Measurements from ENCODE around the gene C17orf113. TPM values are rescaled to one million over a fixed set of nuclear protein-coding genes. Genes with fewer than 3 reads are reported as not detected.

C17orf113 gene
- under 1 TPM; 0.32 to 0.96 TPM for total RNA-seq
- under 1 TPM; 0.50 to 0.74 TPM for polyA plus RNA-seq
- long read RNA-seq, donor 1, partial matches to known transcripts, result 0 of 1 reads
- long read RNA-seq, donor 1, other reads (novel, unspliced or antisense), result 1 of 1 reads
- long read RNA-seq, donor 2, partial matches to known transcripts, result 1 of 1 reads
- long read RNA-seq, donor 2, other reads (novel, unspliced or antisense), result 0 of 1 reads

- no peak within 1 kb of the TSS for H3K27ac ChIP-seq (ENCODE audit: low read depth in 1 of 2, low read length in 2 of 2)
- intact Hi-C loops (cut with DNase I), result no loop called here
Observed at GRCh38 chr17:42050393-42051012, at the start of gene C17orf113. TSS of gene C17orf113 (minus strand) at chr17:42050601. CDS start at chr17:42043376, 7,225 bp downstream.

GRCh38 chr17:42098730-42099399, 48.5 kb upstream of the C17orf113 start:
- no peak for DNase-seq
- H3K4me1 ChIP-seq (ENCODE audit: control insufficient read depth in 1 of 2, insufficient read depth in 2 of 2, low read length in 2 of 2), result no peaks in the 10 kb centered on the region
- ATAC-seq (ENCODE audit: low FRiP score), result no peak
- intact Hi-C loops (cut with DNase I), result no loop called here
- H3K4me3 ChIP-seq (ENCODE audit: low read length in 2 of 2), result no peak overlapping the region
- WGBS, 2 donors, result 69 to 70% methylated on average over 14 of the region's 14 CpGs
- no peaks in the 10 kb centered on the region for H3K9me3 ChIP-seq (ENCODE audit: control insufficient read depth, low read length)
- H3K27me3 ChIP-seq (ENCODE audit: control insufficient read depth in 1 of 2, insufficient read depth in 2 of 2, low read length in 1 of 2), result no peaks in the 10 kb centered on the region
- no peak overlapping the region for H3K27ac ChIP-seq (ENCODE audit: low read depth in 1 of 2, low read length in 2 of 2)
- no peaks in the 10 kb centered on the region for H3K36me3 ChIP-seq (ENCODE audit: control insufficient read depth in 1 of 2, insufficient read depth in 2 of 2, low read length in 1 of 2)

More at GRCh38 chr17:42050393-42051012, at the start of gene C17orf113:
- DNase-seq (peak; percentile 61 to 86), ATAC-seq (ENCODE audit: low FRiP score) (peak; percentile 72)
- no peaks in the 10 kb centered on the region for H3K36me3 ChIP-seq (ENCODE audit: control insufficient read depth in 1 of 2, insufficient read depth in 2 of 2, low read length in 1 of 2)
- H3K9me3 ChIP-seq (ENCODE audit: control insufficient read depth, low read length), result no peaks in the 10 kb centered on the region
- 1 to 2% methylated on average over 22 to 65 of the region's 65 CpGs for WGBS, 2 donors
- no peaks in the 10 kb centered on the region for H3K4me1 ChIP-seq (ENCODE audit: control insufficient read depth in 1 of 2, insufficient read depth in 2 of 2, low read length in 2 of 2)
- peak within 1 kb of the TSS; percentile 29 to 69 for H3K4me3 ChIP-seq (ENCODE audit: low read length in 2 of 2)
- H3K27me3 ChIP-seq (ENCODE audit: control insufficient read depth in 1 of 2, insufficient read depth in 2 of 2, low read length in 1 of 2), result no peaks in the 10 kb centered on the region

GRCh38 chr17:42097691-42098631, 47.6 kb upstream of the C17orf113 start, which contains the start of gene ZNF385C:
TSS of gene ZNF385C (minus strand) at chr17:42098473. CDS start at chr17:42063056, 35,417 bp downstream.
- ATAC-seq (ENCODE audit: low FRiP score), result no peak

DNA sequence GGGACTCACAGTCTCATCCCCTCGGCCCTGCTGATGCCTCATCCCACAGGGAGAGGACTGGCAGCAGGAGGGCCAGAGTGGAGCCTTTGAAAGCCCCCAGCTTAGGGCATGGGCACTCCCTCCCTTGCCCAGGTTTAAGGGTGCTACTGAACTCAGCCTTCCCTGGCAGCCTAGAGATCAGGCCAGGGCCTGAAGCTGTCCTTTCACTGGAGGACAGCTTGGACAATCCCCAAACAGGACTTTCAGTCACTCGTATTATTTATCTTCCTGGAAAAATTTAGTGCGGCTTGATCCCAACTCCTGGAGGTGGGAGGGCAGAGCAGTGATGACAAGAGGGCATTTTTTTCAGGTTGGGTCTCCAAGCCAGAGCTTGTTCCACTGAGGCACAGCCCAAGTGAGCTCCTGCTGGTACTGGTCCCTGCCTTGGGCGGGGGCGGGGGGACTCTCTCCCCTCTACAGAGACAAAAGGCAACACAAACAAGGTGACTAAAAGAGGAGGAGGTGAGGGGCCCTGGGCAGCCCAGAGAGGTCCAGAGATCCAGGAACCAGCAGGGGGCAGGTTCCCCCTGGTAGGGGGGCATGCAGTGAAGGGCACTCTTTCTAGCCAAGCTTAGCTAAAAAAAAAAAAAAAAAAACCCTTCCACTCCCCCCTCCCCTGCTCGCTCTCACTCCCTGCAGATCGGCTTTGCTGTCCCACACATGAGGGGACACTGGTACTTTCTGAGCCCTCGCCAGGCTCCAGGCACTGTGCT, 46.1 kb upstream of the C17orf113 start:
- Histone ChIP-seq H3K4me1 (ENCODE audit: control insufficient read depth in 1 of 2, insufficient read depth in 2 of 2, low read length in 2 of 2) (no peaks in the 10 kb centered on the region), H3K27me3 (ENCODE audit: control insufficient read depth in 1 of 2, insufficient read depth in 2 of 2, low read length in 1 of 2) (no peaks in the 10 kb centered on the region), H3K9me3 (ENCODE audit: control insufficient read depth, low read length) (no peaks in the 10 kb centered on the region), H3K4me3 (ENCODE audit: low read length in 2 of 2) (no peak overlapping the region), H3K36me3 (ENCODE audit: control insufficient read depth in 1 of 2, insufficient read depth in 2 of 2, low read length in 1 of 2) (no peaks in the 10 kb centered on the region), H3K27ac (ENCODE audit: low read depth in 1 of 2, low read length in 2 of 2) (no peak overlapping the region)
- DNase-seq (no peak), ATAC-seq (ENCODE audit: low FRiP score) (no peak)
- intact Hi-C loops (cut with DNase I), result no loop called here
- 47 to 49% methylated on average over 8 of the region's 8 CpGs for WGBS, 2 donors

More at GRCh38 chr17:42097691-42098631, 47.6 kb upstream of the C17orf113 start, which contains the start of gene ZNF385C:
- Histone ChIP-seq H3K9me3 (ENCODE audit: control insufficient read depth, low read length) (no peaks in the 10 kb centered on the region), H3K27ac (ENCODE audit: low read depth in 1 of 2, low read length in 2 of 2) (no peak within 1 kb of the TSS), H3K27me3 (ENCODE audit: control insufficient read depth in 1 of 2, insufficient read depth in 2 of 2, low read length in 1 of 2) (no peaks in the 10 kb centered on the region), H3K36me3 (ENCODE audit: control insufficient read depth in 1 of 2, insufficient read depth in 2 of 2, low read length in 1 of 2) (no peaks in the 10 kb centered on the region), H3K4me1 (ENCODE audit: control insufficient read depth in 1 of 2, insufficient read depth in 2 of 2, low read length in 2 of 2) (no peaks in the 10 kb centered on the region), H3K4me3 (ENCODE audit: low read length in 2 of 2) (no peak within 1 kb of the TSS)
- intact Hi-C loops (cut with DNase I), result no loop called here
- DNase-seq, result no peak
- 9 to 13% methylated on average over 47 to 52 of the region's 52 CpGs for WGBS, 2 donors

- Histone ChIP-seq H3K4me3 (ENCODE audit: low read length in 2 of 2) (no peak overlapping the region), H3K9me3 (ENCODE audit: control insufficient read depth, low read length) (no peaks in the 10 kb centered on the region), H3K4me1 (ENCODE audit: control insufficient read depth in 1 of 2, insufficient read depth in 2 of 2, low read length in 2 of 2) (no peaks in the 10 kb centered on the region), H3K36me3 (ENCODE audit: control insufficient read depth in 1 of 2, insufficient read depth in 2 of 2, low read length in 1 of 2) (no peaks in the 10 kb centered on the region), H3K27me3 (ENCODE audit: control insufficient read depth in 1 of 2, insufficient read depth in 2 of 2, low read length in 1 of 2) (no peaks in the 10 kb centered on the region), H3K27ac (ENCODE audit: low read depth in 1 of 2, low read length in 2 of 2) (no peak overlapping the region)
- ATAC-seq (ENCODE audit: low FRiP score) (no peak), DNase-seq (no peak)
- intact Hi-C loops (cut with DNase I), result no loop called here
- 87 to 89% methylated on average over 12 of the region's 12 CpGs for WGBS, 2 donors
Observed at GRCh38 chr17:42094375-42095069, 44.1 kb upstream of the C17orf113 start.

DNA sequence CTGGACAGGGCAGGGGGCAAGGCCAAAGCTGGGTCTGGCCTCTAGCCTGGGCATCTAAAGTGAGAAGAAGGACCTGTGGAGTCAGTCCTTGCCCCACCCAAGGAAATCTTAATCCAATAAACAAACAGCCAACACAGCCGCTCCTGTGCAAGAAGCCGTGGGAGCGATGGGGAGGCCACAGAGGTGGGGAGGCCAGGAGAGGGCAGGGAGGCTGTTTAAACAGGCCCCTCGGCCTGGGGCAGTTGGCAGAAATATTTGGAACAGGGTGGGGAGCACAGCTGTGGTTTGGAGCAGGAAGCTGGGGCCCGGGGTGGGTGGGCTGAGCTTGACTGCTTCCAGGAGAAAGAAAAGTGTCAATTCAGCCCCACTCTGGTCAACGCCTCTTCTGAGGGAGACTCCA, 42.5 kb upstream of the C17orf113 start:
- no peaks in the 10 kb centered on the region for H3K9me3 ChIP-seq (ENCODE audit: control insufficient read depth, low read length)
- no peak overlapping the region for H3K27ac ChIP-seq (ENCODE audit: low read depth in 1 of 2, low read length in 2 of 2)
- ATAC-seq (ENCODE audit: low FRiP score) (no peak), DNase-seq (no peak)
- H3K4me3 ChIP-seq (ENCODE audit: low read length in 2 of 2), result no peak overlapping the region
- H3K4me1 ChIP-seq (ENCODE audit: control insufficient read depth in 1 of 2, insufficient read depth in 2 of 2, low read length in 2 of 2), result no peaks in the 10 kb centered on the region
- H3K36me3 ChIP-seq (ENCODE audit: control insufficient read depth in 1 of 2, insufficient read depth in 2 of 2, low read length in 1 of 2), result no peaks in the 10 kb centered on the region
- H3K27me3 ChIP-seq (ENCODE audit: control insufficient read depth in 1 of 2, insufficient read depth in 2 of 2, low read length in 1 of 2), result no peaks in the 10 kb centered on the region
- 77% methylated on average over 6 of the region's 6 CpGs for WGBS, 2 donors
- intact Hi-C loops (cut with DNase I), result no loop called here

GRCh38 chr17:42090964-42091790, 40.8 kb upstream of the C17orf113 start:
- intact Hi-C loops (cut with DNase I), result no loop called here
- DNase-seq (no peak), ATAC-seq (ENCODE audit: low FRiP score) (no peak)
- Histone ChIP-seq H3K9me3 (ENCODE audit: control insufficient read depth, low read length) (no peaks in the 10 kb centered on the region), H3K27ac (ENCODE audit: low read depth in 1 of 2, low read length in 2 of 2) (no peak overlapping the region), H3K36me3 (ENCODE audit: control insufficient read depth in 1 of 2, insufficient read depth in 2 of 2, low read length in 1 of 2) (no peaks in the 10 kb centered on the region), H3K4me1 (ENCODE audit: control insufficient read depth in 1 of 2, insufficient read depth in 2 of 2, low read length in 2 of 2) (no peaks in the 10 kb centered on the region), H3K27me3 (ENCODE audit: control insufficient read depth in 1 of 2, insufficient read depth in 2 of 2, low read length in 1 of 2) (no peaks in the 10 kb centered on the region), H3K4me3 (ENCODE audit: low read length in 2 of 2) (no peak overlapping the region)
- 83 to 84% methylated on average over 8 of the region's 8 CpGs for WGBS, 2 donors
